Erythroblast (primary cell): ENCODE results near the gene POU3F2.
A peak's percentile ranks its signal among the peaks of the same experiment; 100 is the strongest.

Experiments
- DNase-seq, 2 experiments: peaks; one replicate each; lab custom pipeline; 2025; lab: John Stamatoyannopoulos, UW
- GATA1 ChIP-seq: IDR thresholded peaks from 2 replicates; pipeline ENCODE4 v1.6.1; 2011; ENCODE audit warnings: low read depth, mild to moderate bottlenecking, control low read depth, low read length, moderate library complexity
- POLR2A ChIP-seq: IDR thresholded peaks from 2 replicates; pipeline ENCODE4 v1.6.1; 2011; ENCODE audit warnings: mild to moderate bottlenecking, low read length

The POU3F2 gene

GRCh38 chr6:98833307-98834059 lies 891 bp upstream of the POU3F2 start:
- TF ChIP-seq GATA1 (no peak), POLR2A (no peak)
- DNase-seq: peak; percentile 43 to 59

GRCh38 chr6:98835149-98836024 lies 1.0 kb downstream of the POU3F2 start:
- TF ChIP-seq GATA1 (no peak), POLR2A (no peak)
- DNase-seq: peak in 1 of 2 experiments; percentile 21

DNA sequence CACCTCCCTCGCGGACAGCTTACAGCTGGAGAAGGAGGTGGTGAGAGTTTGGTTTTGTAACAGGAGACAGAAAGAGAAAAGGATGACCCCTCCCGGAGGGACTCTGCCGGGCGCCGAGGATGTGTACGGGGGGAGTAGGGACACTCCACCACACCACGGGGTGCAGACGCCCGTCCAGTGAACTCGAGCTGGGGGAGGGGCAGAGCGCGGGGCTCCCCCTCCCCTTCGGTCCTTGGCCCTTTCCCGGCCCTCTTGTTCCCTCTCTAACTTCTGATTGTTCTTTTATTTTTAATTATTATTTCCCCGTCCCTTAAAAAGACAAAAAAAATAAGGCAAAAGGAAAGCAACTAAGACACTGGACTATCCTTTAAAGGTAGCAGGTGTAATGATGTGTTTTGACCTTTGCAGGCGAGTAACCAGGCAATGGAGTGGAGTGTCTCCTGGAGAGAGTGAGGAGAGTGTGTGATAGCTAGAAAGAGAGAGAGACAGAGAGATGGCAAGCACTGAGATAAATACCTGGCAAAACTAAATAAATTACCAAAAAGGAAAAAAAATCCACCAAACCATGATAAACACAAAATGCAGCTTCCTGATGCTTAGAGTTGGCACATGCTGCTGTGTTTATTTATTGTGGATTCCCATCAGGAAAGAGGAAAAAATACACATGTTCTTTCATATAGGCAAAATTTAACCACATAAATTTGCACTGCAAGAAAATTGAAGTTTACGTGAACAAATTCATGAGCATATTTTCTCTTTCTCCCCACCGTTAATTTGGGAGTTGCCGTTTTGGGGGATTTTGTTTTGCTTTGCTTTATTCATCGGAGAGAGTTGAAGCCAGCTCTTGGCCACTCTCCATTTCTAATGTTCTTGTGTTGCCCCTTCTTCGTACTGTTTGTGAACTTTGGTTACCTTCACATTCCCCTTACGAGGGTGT lies 1.9 kb downstream of the POU3F2 start:
- no peak for TF ChIP-seq POLR2A
- no peak for TF ChIP-seq GATA1
- no peak for DNase-seq

DNA sequence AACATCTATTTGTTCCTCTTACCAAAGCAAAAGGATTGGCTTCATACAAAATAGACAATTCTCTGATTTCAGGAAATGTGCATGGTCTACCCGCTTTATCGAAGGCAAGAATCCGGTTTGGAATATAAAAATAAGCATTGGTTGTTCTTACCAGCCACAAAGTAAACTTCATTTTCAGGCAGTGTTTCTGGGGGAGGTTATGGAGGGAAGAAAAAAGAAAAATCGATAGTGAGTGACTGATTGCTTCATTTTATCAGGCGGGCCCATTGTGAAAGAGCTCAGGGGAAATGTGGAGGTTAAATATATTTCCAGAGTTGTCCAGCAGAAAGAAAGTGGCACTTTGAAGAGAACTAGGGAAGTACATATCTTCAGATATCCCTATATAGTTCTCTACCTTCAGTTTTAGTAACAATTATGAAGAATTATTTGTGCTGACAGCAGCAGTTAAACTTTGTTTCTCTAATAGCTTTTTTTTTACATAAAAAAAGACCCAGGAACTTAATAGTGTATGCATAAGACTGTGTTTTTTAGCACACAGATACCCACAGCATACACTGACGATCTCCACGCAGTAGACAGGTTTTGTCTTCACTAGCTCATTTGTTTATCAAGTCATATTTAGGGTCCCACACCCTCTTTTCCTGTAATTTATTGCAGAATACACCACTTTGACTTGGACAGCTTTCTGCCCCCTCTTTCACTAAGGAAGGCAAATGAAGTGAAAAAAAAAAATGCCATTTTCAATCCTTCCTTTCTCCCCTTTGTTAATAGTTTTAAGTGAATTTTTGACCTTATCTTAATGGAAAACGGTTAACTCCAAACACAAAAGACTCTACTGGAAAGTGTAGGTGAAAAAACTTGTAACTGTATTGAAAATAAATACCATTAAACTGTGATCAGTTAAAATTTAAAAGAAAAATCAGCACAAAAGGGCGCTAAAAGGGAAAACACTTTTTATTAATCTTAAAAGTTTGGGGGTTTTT lies 2.9 kb downstream of the POU3F2 start:
- no peak for DNase-seq
- TF ChIP-seq POLR2A (no peak), GATA1 (no peak)

DNA sequence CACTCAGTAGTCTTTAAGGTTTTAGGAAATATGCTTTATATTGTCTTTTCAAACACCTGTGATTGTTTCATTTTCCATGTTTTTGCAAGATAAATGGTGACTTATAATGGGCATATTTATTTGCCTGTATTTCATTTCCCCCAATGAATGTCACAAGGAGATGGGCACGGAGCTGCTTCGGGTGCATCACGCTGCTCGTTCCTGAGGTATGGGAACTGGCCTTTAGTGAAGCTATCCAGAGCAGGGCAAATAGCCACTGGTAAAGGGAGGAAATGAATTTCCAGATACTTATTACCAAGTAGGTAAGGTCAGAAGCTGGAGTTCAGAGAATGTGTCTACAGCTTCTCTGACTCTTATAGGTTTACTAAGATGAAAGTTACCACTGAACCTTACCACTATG lies 3.7 kb downstream of the POU3F2 start:
- TF ChIP-seq GATA1 (no peak), POLR2A (no peak)
- no peak for DNase-seq

DNA sequence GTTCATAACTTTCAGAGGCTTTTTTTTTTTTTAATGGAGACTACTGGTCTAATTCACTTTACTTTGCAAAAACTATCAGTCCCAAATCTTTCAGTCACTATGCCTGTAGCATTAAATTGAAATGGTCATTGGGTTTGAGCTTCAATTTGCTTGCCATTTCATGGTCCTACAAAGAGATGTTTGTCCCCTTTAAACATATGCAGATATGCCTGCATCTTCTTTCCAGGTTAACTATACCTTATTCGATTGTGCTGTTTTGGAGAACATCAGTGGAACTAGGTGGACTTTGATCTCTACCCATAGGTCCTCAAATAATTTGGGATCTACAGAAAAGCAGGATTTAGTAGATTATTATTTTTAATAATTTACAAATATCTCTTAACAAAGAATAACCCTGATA lies 4.6 kb downstream of the POU3F2 start:
- DNase-seq: no peak
- TF ChIP-seq GATA1: no peak

GRCh38 chr6:98839781-98840361 lies 5.5 kb downstream of the POU3F2 start:
- DNase-seq: peak; percentile 10 to 14
- TF ChIP-seq POLR2A (no peak), GATA1 (no peak)

- no peak for DNase-seq
- no peak for TF ChIP-seq POLR2A
- TF ChIP-seq GATA1: no peak
These were observed 6.0 kb downstream of the POU3F2 start for GRCh38 chr6:98840385-98840784.

DNA sequence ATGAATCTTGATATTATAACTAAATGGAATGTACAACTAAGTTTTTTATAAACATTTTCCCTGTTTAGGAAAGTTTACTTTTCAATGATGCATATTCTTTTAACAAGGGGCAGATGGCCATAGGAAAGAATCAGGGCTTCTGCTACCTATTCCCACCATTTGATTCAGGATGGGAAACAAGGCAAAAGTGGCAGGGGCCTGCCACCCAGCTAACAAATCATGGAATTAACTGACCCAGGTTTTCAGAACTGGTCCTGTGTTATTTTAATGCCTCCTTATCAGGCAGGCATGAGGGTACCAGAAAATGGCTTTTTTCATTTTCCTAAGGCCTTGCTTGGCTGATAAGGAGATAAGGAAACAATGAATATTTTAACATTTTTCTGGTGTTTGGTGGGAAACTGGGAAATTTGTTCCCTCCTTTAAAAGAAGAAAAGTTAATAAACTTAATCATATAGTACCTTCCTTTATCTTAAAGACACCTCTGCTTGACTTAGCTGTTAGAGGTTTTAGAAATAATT lies 6.7 kb downstream of the POU3F2 start:
- DNase-seq: no peak
- TF ChIP-seq POLR2A: no peak
- no peak for TF ChIP-seq GATA1

DNA sequence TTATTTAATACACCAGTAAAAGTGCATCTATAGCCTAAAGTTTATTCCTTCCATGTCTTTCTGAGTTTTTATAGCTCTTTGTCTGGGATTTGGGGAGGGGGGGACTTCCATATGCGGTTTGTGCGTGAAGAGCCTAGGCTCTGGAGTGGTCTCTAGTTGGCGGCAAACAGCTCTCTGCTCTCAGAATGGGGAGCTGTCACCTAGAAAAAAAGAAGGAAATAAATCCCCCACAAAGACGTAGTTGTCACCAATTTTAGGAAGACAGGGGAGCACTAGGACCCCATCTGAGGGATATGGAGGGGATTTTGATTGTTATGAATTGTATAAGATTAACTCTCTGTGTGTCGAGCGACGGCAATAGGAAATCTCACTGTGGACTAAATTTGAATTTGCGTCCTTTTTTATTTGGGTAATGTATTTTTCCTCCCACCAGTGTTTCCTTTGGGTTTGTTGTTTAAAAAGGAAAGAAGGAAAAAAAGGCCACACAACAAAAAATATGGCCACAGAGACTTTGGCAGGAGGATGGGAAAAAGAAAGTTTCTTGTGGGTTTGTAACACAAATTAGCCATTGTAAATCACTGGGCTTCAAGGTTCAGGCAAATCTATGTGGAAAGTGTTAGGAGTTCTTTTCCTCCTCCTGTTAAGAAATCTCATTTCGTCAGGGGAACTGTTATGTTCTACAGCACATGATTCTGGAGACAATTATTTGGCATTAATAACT lies 7.4 kb downstream of the POU3F2 start:
- DNase-seq: no peak
- no peak for TF ChIP-seq POLR2A
- no peak for TF ChIP-seq GATA1

- TF ChIP-seq GATA1 (no peak), POLR2A (no peak)
- DNase-seq: no peak
These were observed 8.2 kb downstream of the POU3F2 start for GRCh38 chr6:98842342-98843180.
